ENCODE results near the gene RASSF3.

RASSF3 gene

DNA sequence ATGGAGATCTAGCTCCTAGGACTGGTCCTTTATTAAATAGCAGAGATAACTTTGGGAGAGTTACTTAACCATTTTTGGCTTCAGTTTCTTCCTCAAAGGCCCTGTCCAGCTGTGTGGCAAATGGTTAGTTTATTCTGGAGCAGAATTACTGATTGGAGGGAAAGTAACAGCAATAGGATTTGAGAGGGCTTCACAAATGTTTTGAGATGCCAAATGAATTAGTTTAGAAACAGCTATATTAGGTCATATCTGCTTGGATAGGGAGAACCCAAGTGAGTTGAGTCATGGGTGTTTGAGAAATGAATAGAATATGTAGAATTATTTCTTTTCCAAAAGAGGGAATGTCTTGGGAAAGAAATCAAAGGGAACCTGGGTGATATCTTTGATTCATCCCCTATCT is 17.5 kb downstream of the RASSF3 start:
- Histone ChIP-seq H4K8ac (ENCODE audit: low read depth, low read length) (no peak overlapping the region), H3K4ac (ENCODE audit: low read depth, low read length) (peak overlapping the region; percentile 35), H3K79me2 (ENCODE audit: control insufficient read depth, insufficient read depth, low read length, poor library complexity) (peaks cover 3% of the 10 kb centered on the region), H3K4me1 (ENCODE audit: control insufficient read depth in 1 of 2, insufficient read depth in 2 of 2, low read length in 2 of 2) (peaks cover 0 to 2% of the 10 kb centered on the region in 2 experiments), H2AK5ac (ENCODE audit: low read length) (no peak overlapping the region), H3K18ac (ENCODE audit: low read length) (no peak overlapping the region), H4K91ac (ENCODE audit: low read depth, low read length) (no peak overlapping the region), H3K14ac (ENCODE audit: low read length) (no peak overlapping the region), H3K9me3 (ENCODE audit: insufficient read depth, low read depth, low read length) (no peaks in the 10 kb centered on the region), H2AFZ (ENCODE audit: insufficient read depth, low read length, poor library complexity) (no peak overlapping the region), H3K79me1 (ENCODE audit: low read length) (peaks cover 1% of the 10 kb centered on the region), H3K9ac (ENCODE audit: low read length) (no peak overlapping the region), H3K4me2 (ENCODE audit: low read length) (no peak overlapping the region), H2BK120ac (ENCODE audit: insufficient read depth, low read length, poor library complexity) (no peak overlapping the region), H3K4me3 (ENCODE audit: low read depth, low read length) (no peak overlapping the region), H2BK12ac (ENCODE audit: low read length) (no peak overlapping the region), H3K23ac (ENCODE audit: low read length) (no peak overlapping the region), H4K12ac (ENCODE audit: low read depth, low read length) (no peak overlapping the region), H2BK5ac (ENCODE audit: low read depth, low read length, poor library complexity) (no peak overlapping the region), H3K36me3 (ENCODE audit: control insufficient read depth in 1 of 2, insufficient read depth in 2 of 2, low read length in 2 of 2) (peaks cover 0 to 3% of the 10 kb centered on the region in 2 experiments), H3K27me3 (ENCODE audit: insufficient read depth, low read length) (no peaks in the 10 kb centered on the region), H3K27ac (ENCODE audit: low read depth, low read length) (no peak overlapping the region)
- peak in 1 of 2 donors; percentile 36 for DNase-seq

DNA sequence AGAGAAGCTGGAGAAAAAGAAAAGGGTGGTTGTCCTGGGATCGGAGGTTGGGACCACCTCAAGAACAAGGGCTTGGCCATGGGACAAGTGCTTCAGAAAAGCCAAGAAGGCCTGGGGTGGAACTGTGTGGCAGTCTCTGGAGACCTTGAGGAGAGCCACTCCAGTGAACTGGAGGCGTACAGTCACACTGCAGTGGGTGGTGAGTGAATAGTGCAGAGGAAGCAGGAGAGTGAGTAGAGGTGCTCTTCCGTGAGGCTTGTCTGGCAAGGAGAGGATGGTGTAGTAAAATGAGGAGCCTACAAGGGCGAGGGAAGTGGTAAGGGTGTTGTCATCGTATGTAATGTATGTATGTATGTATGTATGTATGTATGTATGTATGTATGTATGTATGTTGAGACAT is 20.9 kb downstream of the RASSF3 start:
- DNase-seq = no peak
- Histone ChIP-seq H4K91ac (ENCODE audit: low read depth, low read length) (no peak overlapping the region), H3K4me3 (ENCODE audit: low read depth, low read length) (no peak overlapping the region), H3K27ac (ENCODE audit: low read depth, low read length) (no peak overlapping the region), H3K4ac (ENCODE audit: low read depth, low read length) (no peak overlapping the region), H3K9me3 (ENCODE audit: insufficient read depth, low read depth, low read length) (no peaks in the 10 kb centered on the region), H3K27me3 (ENCODE audit: insufficient read depth, low read length) (no peaks in the 10 kb centered on the region), H4K12ac (ENCODE audit: low read depth, low read length) (no peak overlapping the region), H3K14ac (ENCODE audit: low read length) (no peak overlapping the region), H3K4me2 (ENCODE audit: low read length) (no peak overlapping the region), H2AK5ac (ENCODE audit: low read length) (no peak overlapping the region), H3K79me1 (ENCODE audit: low read length) (no peaks in the 10 kb centered on the region), H2BK120ac (ENCODE audit: insufficient read depth, low read length, poor library complexity) (no peak overlapping the region), H3K79me2 (ENCODE audit: control insufficient read depth, insufficient read depth, low read length, poor library complexity) (peaks cover 3% of the 10 kb centered on the region), H3K36me3 (ENCODE audit: control insufficient read depth in 1 of 2, insufficient read depth in 2 of 2, low read length in 2 of 2) (peaks cover 0 to 3% of the 10 kb centered on the region in 2 experiments), H3K18ac (ENCODE audit: low read length) (no peak overlapping the region), H2BK12ac (ENCODE audit: low read length) (no peak overlapping the region), H2BK5ac (ENCODE audit: low read depth, low read length, poor library complexity) (no peak overlapping the region), H4K8ac (ENCODE audit: low read depth, low read length) (no peak overlapping the region), H3K4me1 (ENCODE audit: control insufficient read depth in 1 of 2, insufficient read depth in 2 of 2, low read length in 2 of 2) (peaks cover 0 to under 1% of the 10 kb centered on the region in 2 experiments), H3K23ac (ENCODE audit: low read length) (no peak overlapping the region), H3K9ac (ENCODE audit: low read length) (no peak overlapping the region), H2AFZ (ENCODE audit: insufficient read depth, low read length, poor library complexity) (no peak overlapping the region)
- 100% methylated on average over 2 of the region's 5 CpGs for WGBS (ENCODE audit: extremely low coverage, insufficient coverage, insufficient read length)

DNA sequence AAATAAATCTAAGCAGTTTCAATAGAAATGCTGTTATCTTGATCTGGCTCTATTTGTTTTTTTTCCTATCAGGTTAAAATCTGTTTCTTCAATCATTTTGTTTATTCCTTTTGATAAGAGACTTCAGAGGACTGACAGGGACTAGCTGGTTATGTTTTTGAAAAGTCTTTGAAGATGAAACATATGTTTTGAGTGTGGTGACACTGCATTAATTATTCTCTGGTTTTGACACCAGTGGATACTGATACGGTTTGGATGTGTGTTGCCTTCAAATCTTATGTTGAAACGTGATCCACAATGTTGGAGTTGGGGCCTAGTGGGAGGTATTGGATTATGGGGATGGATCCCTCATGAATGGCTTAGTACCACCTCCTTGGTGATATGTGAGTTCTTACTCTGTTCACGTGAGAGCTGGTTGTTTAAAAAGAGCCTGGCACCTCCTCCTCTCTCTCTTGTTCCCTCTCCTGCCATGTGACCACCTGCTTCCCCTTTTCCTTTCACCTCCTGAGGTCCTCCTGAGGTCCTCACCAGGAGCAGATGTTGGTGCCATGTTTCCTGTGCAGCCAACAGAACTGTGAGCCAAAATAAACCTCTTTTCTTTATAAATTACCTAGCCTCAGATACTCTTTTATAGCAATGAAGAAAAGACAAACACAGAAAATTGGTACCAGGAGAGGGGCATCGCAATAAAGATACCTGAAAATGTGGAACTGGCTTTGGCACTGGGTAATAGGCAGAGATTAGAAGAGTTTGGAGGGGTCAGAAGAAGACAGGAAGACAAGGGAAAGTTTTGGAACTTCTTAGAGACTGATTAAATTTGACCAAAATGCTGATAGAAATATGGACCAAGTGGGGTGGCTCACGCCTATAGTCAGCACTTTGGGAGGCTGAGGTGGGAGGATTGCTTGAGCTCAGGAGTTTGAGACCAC is 23.0 kb downstream of the RASSF3 start:
- no peak overlapping the region for H2AFZ ChIP-seq (ENCODE audit: insufficient read depth, low read length, poor library complexity)
- no peak for DNase-seq
- no peaks in the 10 kb centered on the region for H3K4me1 ChIP-seq (ENCODE audit: control insufficient read depth in 1 of 2, insufficient read depth in 2 of 2, low read length in 2 of 2)
- H3K14ac ChIP-seq (ENCODE audit: low read length) = no peak overlapping the region
- no peaks in the 10 kb centered on the region for H3K79me1 ChIP-seq (ENCODE audit: low read length)
- peak overlapping the region; percentile 13 for H2BK12ac ChIP-seq (ENCODE audit: low read length)
- peak overlapping the region; percentile 56 for H3K18ac ChIP-seq (ENCODE audit: low read length)
- no peak overlapping the region for H4K91ac ChIP-seq (ENCODE audit: low read depth, low read length)
- peaks cover 0 to 3% of the 10 kb centered on the region in 2 experiments for H3K36me3 ChIP-seq (ENCODE audit: control insufficient read depth in 1 of 2, insufficient read depth in 2 of 2, low read length in 2 of 2)
- H2AK5ac ChIP-seq (ENCODE audit: low read length) = no peak overlapping the region
- no peaks in the 10 kb centered on the region for H3K79me2 ChIP-seq (ENCODE audit: control insufficient read depth, insufficient read depth, low read length, poor library complexity)
- peak overlapping the region; percentile 67 for H3K4ac ChIP-seq (ENCODE audit: low read depth, low read length)
- no peak overlapping the region for H4K12ac ChIP-seq (ENCODE audit: low read depth, low read length)
- H2BK5ac ChIP-seq (ENCODE audit: low read depth, low read length, poor library complexity) = no peak overlapping the region
- no peak overlapping the region for H4K8ac ChIP-seq (ENCODE audit: low read depth, low read length)
- no peak overlapping the region for H3K4me2 ChIP-seq (ENCODE audit: low read length)
- no peak overlapping the region for H3K27ac ChIP-seq (ENCODE audit: low read depth, low read length)
- no peak overlapping the region for H2BK120ac ChIP-seq (ENCODE audit: insufficient read depth, low read length, poor library complexity)
- no peak overlapping the region for H3K9ac ChIP-seq (ENCODE audit: low read length)
- no peak overlapping the region for H3K23ac ChIP-seq (ENCODE audit: low read length)
- H3K27me3 ChIP-seq (ENCODE audit: insufficient read depth, low read length) = no peaks in the 10 kb centered on the region
- WGBS (ENCODE audit: extremely low coverage, insufficient coverage, insufficient read length) = no CpG with 5 or more reads among the region's 5 CpGs
- no peaks in the 10 kb centered on the region for H3K9me3 ChIP-seq (ENCODE audit: insufficient read depth, low read depth, low read length)
- H3K4me3 ChIP-seq (ENCODE audit: low read depth, low read length) = no peak overlapping the region

DNA sequence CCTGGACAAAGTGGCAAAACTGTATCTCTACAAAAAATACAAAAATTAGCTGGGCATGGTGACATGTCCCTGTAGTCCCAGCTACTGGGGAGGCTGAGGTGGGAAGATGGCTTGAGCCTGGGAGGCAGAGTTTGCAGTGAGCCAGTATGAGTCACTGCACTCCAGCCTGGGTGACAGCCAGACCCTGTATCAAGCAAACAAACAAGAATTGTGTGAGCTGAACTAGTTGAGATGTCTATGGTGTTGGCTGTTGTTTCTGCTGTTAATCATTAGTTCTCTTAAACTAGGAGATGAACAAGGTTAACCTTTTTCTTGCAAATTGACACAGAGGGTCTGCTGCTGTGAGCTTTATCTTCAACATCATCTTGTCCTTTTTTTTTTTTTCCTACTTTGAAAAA is 23.6 kb downstream of the RASSF3 start:
- Histone ChIP-seq H2AK5ac (ENCODE audit: low read length) (no peak overlapping the region), H3K14ac (ENCODE audit: low read length) (no peak overlapping the region), H3K36me3 (ENCODE audit: control insufficient read depth in 1 of 2, insufficient read depth in 2 of 2, low read length in 2 of 2) (peaks cover 0 to 1% of the 10 kb centered on the region in 2 experiments), H3K4ac (ENCODE audit: low read depth, low read length) (no peak overlapping the region), H3K27ac (ENCODE audit: low read depth, low read length) (no peak overlapping the region), H3K4me3 (ENCODE audit: low read depth, low read length) (no peak overlapping the region), H3K4me1 (ENCODE audit: control insufficient read depth in 1 of 2, insufficient read depth in 2 of 2, low read length in 2 of 2) (no peaks in the 10 kb centered on the region), H4K12ac (ENCODE audit: low read depth, low read length) (no peak overlapping the region), H3K9me3 (ENCODE audit: insufficient read depth, low read depth, low read length) (no peaks in the 10 kb centered on the region), H3K9ac (ENCODE audit: low read length) (no peak overlapping the region), H4K8ac (ENCODE audit: low read depth, low read length) (no peak overlapping the region), H3K79me1 (ENCODE audit: low read length) (no peaks in the 10 kb centered on the region), H3K27me3 (ENCODE audit: insufficient read depth, low read length) (no peaks in the 10 kb centered on the region), H4K91ac (ENCODE audit: low read depth, low read length) (no peak overlapping the region), H2BK5ac (ENCODE audit: low read depth, low read length, poor library complexity) (no peak overlapping the region), H2AFZ (ENCODE audit: insufficient read depth, low read length, poor library complexity) (no peak overlapping the region), H3K18ac (ENCODE audit: low read length) (no peak overlapping the region), H2BK12ac (ENCODE audit: low read length) (no peak overlapping the region), H3K79me2 (ENCODE audit: control insufficient read depth, insufficient read depth, low read length, poor library complexity) (no peaks in the 10 kb centered on the region), H3K23ac (ENCODE audit: low read length) (no peak overlapping the region), H3K4me2 (ENCODE audit: low read length) (no peak overlapping the region), H2BK120ac (ENCODE audit: insufficient read depth, low read length, poor library complexity) (no peak overlapping the region)
- peak in 1 of 2 donors; percentile 36 for DNase-seq
